Putamen (tissue), 1 donor: ENCODE data around the gene ANKRD65.
A peak's percentile ranks its signal among the peaks of the same experiment; 100 is the strongest.
"Not testable (repeated sequence)": the region's sequence is repeated elsewhere in the genome, so short reads cannot be mapped to it uniquely, and the experiment has no call there.

Source experiments
- DNase-seq: peaks from one replicate; pipeline ENCODE4 v3.0.0-alpha.2; 2016; ENCODE audit warnings: low spot score

Gene ANKRD65

GRCh38 chr1:1415751-1416150 lies 5.3 kb downstream of the ANKRD65 start:
- no peak for DNase-seq

- not testable (repeated sequence) for DNase-seq
These were observed 8.7 kb downstream of the ANKRD65 start for GRCh38 chr1:1412311-1412902.

DNA sequence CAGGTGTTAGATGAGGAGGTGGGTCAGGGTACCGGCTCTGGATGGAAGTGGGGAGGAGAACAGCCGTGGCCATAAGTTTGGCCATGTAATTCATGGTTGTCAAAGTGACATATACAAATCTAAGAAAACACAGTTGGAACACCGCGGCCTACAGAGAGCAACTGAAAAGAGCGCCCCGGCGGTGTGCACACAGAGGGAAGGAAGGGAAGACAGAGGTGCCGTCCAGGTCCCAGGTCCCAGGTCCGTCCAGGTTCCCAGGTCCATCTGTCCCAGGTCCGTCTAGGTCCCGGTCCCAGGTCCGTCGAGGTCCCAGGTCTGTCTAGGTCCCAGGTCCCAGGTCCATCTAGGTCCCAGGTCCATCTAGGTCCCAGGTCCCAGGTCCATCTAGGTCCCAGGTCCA lies 9.4 kb downstream of the ANKRD65 start:
- no peak for DNase-seq

DNA sequence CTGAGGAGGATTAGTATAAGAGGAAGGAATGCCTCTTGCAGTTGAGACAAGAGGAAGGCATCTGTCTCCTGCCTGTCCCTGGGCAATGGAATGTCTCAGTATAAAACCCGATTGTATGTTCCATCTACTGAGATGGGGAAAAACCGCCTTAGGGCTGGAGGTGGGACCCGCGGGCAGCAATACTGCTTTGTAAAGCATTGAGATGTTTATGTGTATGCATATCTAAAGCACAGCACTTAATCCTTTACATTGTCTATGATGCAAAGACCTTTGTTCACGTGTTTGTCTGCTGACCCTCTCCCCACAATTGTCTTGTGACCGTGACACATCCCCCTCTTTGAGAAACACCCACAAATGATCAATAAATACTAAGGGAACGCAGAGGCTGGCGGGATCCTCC lies 10.8 kb downstream of the ANKRD65 start:
- not testable (repeated sequence) for DNase-seq

GRCh38 chr1:1407636-1408318 lies 13.3 kb downstream of the ANKRD65 start:
- DNase-seq, result no peak

DNA sequence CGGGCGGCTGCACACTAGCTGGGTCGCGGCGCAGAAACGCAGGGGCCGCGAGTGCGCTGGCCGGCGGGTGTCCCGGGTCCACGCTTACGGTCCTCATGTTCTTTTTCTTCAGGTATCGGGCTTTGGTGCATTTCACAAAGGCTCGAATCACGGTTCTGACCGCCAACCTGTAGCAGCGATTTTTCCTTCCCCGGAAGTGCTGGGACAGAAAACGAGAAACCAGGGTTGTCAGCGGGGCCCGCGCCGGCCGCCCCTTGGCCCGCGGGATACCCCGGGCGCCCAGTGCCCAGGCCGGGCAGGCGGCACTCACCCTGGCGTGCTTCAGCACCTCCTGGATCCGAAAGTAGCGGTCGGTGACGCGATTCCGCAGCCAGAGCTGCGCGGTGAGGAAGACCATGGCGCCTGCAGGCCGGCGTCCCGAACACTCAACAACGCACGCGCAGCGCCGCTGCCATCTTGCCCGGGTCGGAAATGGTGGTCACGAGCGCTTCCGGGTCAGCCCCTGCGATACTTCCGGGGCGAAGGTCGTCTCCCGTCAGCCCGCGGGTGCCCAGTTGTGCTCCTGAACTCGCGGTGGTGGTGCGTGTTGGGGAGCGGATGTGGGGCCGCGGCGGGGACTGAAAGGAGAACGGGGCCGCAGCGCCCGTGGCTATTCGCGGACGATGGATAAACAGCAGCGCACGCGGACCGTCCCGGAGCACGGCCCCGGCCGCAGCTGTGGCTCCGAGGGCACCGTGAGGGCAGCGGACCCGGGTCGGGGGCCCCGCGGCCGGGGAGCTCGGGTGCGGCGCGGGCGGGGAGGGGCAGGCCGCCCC lies 14.0 kb downstream of the ANKRD65 start, which contains the start of gene MRPL20:
Gene MRPL20, minus strand, starts transcription at position 473 of the 815 bp plus-strand sequence. Its CDS starts 76 bp downstream, at position 397.
- DNase-seq, result peak; percentile 93

- DNase-seq, result no peak
These were observed 14.8 kb downstream of the ANKRD65 start for GRCh38 chr1:1406101-1406820.

DNA sequence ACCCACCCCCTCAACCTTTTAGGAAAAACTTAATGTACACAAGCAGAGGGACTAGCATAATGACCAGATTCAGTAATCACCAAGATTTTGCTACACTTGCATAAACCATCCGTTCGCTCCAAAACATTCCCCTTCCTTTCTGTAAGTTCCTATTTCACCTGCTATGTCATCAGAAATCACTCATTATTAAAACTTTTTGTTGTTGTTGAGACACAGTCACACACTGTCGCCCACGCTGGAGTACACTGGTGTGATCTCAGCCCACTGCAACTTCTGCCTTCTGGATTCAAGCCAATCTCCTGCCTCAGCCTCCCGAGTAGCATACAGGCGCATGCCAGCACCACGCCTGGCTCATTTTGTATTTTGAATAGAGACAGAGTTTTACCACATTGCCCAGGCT lies 17.4 kb downstream of the ANKRD65 start:
- no peak for DNase-seq

- not testable (repeated sequence) for DNase-seq
These were observed 18.1 kb downstream of the ANKRD65 start for GRCh38 chr1:1402901-1403392.

DNA sequence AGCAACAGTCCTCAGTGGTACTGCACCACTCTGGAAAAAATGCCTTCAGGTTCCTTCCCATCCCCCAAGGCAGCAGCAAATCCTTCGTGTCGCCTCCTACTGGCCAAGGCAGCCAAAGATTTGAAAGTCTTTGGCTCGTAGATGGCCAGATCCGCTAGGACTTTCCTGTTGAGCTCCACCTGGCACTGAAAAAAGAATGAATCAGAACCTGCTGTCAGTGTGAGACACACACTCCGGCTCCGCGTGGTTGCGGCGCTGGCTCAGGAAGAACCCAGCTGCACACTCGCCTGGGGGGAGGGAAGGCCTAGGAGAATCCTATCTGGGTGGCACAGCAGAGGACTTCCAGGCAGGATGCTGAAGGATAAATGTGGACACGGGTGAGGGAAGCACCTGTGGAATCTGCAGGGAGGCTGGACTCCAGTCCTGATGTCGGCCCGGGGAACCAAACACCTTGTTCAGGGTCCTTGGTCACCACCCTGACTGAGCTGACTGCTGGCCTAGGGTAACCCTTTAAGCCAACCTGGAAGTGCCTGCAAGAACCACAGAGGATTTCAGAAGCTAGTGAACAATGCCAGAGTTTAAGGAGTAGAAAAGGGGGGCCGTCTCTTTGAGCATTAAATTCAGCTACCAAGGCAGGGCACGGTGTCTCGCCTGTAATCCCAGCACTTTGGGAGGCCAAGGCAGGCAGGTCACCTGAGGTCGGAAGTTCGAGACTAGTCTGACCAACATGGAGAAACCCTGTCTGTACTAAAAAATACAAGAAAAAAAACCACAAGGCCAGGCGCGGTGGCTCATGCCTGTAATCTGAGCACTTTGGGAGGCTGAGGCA lies 18.8 kb downstream of the ANKRD65 start:
- DNase-seq, result no peak

- DNase-seq, result no peak
These were observed 19.5 kb downstream of the ANKRD65 start for GRCh38 chr1:1401457-1402010.

DNA sequence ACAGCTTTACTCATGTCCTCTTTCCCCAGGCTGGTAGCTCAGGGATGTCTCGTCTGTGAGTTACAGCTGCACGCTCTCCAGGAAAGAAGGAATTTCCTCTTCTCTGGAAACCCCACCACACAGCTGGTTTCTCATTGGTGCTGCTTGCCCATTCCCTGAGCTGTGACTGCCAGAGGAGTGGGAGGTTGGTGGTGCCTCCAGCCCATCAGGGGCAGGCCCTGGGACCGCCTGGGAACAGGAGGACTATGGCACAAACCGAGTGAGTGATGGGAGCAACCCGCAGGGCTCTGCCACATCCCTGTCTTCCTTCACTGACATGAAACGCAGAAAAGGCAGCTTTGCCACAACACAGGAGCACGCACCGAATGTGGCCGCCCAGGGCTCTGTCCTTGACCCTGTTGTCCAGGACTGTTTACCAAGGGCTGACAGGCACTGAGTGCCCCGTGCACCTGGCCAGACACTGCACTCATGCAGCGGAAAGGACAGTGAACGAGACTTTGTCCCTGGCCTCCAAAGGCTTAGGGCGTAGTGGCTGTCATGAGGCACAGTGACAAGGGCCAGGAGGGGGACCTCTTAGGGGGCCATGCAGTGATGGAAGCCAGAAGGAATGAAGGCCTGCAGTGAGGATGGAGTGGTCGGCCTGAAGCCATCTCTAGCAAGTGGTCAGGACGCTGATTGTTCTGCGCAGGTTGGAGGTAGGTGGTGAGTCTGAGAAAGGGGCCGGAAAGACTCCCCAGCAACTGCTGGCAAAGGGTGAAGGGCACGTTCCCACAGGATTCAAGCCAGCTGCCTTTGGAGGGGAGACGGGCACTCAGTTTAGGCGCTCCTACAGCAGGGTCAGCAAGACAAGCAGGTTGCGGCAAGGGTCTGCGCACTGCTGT lies 20.3 kb downstream of the ANKRD65 start:
- no peak for DNase-seq

GRCh38 chr1:1399872-1400575 lies 21.1 kb downstream of the ANKRD65 start:
- DNase-seq, result no peak

DNA sequence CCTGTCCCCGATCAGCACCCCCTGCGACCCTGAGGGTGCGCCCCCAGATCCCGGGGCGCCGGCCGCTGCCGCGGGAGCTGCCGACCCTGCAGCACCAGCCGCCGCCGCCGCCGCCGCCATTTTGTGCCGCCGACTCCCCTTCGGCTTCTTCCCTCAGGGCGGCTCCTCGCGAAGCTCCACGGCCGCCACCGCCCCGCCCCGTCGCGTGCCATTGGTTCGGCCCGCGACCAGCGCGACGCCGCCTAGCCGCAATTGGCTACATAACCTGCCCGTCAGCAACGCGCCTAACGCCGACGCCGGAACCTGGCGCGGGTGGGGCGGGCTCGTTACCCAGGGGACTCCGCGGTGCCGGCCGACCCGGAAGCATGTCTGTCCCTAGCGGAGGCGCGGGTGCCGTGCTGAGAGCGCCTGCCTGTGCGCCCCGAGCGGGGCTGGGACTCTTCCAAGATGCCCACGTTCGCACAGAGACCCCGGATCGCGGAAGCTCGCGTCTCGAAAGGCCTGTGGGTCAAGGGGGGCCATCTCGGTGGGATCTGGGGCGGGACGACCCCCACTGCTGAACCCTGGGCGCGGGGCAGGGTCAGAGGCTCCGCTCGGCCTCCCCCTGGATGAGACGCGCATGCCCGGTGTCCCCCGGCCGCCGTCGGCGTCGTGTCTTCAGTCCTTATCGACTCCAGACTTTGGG lies 21.7 kb downstream of the ANKRD65 start, which contains the start of gene CCNL2:
Gene CCNL2, minus strand, starts transcription at position 149 of the 685 bp plus-strand sequence. Its CDS starts 29 bp downstream, at position 120.
- DNase-seq, result peak; percentile 96

DNA sequence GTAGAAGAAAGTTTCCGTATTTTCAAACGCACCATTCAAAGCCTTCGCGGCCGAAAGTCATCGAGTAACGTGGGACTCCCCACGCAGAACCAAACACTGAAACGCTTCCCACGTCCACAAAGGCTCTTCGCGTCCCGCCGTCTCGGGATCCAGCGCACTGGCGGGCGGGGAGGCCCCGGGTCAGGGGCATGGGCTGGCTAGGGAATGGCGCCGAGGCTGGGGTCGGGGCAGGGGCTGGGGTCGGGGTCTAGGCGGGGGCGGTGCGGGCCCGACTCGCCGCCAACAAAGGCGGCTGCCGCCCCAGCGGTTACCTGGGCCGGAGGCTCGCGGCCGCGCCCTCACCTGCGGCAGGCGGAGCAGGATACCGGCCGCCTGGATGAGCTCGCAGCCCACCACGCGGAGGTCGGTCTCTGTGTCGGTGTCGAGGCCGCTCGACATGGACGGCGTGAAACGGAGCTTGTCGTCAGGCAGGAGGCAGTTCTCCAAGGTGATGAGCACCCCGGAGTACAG lies 22.3 kb downstream of the ANKRD65 start:
- DNase-seq, result no peak

DNA sequence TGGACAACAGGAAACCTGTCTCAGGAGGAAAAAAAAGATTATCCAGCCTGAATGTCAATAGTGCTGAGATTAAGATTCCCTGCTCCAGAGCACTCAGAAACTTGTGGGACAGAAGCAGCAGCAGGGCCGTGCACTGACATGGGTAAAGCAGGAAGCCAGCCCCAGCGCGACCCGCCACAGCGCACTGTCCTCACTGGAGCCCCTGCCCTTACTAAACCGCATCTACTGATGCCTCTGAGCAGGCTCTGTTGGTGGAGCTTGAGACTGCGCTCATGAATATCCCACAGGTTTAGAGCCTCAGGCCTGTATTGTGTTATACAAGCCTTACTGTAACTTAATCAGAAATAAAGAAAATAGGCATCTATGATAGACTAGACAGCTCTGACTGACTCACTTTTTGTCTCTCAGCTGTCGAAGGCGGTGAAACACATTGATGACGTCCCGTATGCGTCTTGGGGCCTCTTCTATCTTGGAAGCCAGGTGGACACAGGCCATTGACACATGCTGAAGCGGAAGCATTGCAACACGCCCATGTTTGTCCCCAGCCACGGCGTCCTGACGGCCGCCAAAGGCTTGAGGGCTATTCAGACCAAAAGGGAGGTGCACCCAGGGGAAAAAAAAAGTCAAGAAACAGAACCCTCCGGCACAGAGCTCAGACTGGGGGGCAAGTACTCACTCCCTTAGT lies 23.1 kb downstream of the ANKRD65 start:
- no peak for DNase-seq

GRCh38 chr1:1395166-1395565 lies 25.9 kb downstream of the ANKRD65 start:
- DNase-seq, result no peak

DNA sequence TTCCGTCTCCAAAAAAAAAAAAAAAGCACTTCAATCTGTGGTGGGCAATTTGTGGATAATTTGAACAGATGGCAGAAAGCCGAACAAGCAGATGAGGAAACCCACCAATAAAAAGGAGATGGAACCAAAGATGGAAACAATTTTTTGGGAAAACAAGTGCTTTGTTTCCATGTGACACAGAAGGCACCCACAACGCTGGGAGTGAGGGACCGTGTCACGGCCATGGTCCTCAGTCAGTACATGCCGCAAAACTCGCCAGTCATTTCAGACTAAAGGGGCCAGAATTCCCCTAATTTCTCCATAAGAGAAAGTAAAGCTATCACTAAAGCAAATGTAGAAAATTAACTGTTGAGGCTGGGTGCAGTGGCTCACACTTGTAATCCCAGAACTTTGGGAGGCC lies 27.0 kb downstream of the ANKRD65 start:
- no peak for DNase-seq
